IMR-90 (cell line): Measurements from ENCODE around the gene AUTS2.

ENCODE experiments used
- CEBPB ChIP-seq: IDR thresholded peaks from 2 replicates; pipeline ENCODE4 v1.6.1; 2012; ENCODE audit warnings: low read depth, low read length, improper control_type of control experiment
- CTCF ChIP-seq: conservative IDR thresholded peaks from 2 replicates; pipeline ENCODE4 v1.5.1; 2012; ENCODE audit warnings: mild to moderate bottlenecking, low read depth, low read length, improper control_type of control experiment
- FOS ChIP-seq: fragments of 150-350 bp; IDR thresholded peaks from 2 replicates; pipeline ENCODE4 v1.6.1; 2016; ENCODE audit warnings: low read depth, low read length
- MAFK ChIP-seq: IDR thresholded peaks from 2 replicates; pipeline ENCODE4 v1.6.1; 2012; ENCODE audit warnings: low read depth, low read length, improper control_type of control experiment
- MXI1 ChIP-seq: IDR thresholded peaks from 2 replicates; pipeline ENCODE4 v1.6.1; 2012; ENCODE audit warnings: low read depth, mild to moderate bottlenecking, low read length, moderate library complexity, borderline replicate concordance
- NFE2L2 ChIP-seq: fragments of 150-350 bp; IDR thresholded peaks from 2 replicates; pipeline ENCODE4 v1.6.1; 2016; ENCODE audit warnings: low read depth, mild to moderate bottlenecking, low read length
- POLR2A ChIP-seq: IDR thresholded peaks from 2 replicates; pipeline ENCODE4 v1.6.1; 2012; ENCODE audit warnings: mild to moderate bottlenecking, low read depth, low read length
- RAD21 ChIP-seq: IDR thresholded peaks from 2 replicates; pipeline ENCODE4 v1.6.1; 2012; ENCODE audit warnings: low read length, improper control_type of control experiment
- RCOR1 ChIP-seq: IDR thresholded peaks from 2 replicates; pipeline ENCODE4 v1.6.1; 2012; ENCODE audit warnings: mild to moderate bottlenecking, low read length, improper control_type of control experiment; ENCODE audit not compliant: insufficient replicate concordance
- RFX5 ChIP-seq: IDR thresholded peaks from 2 replicates; pipeline ENCODE4 v1.8.0; 2012; ENCODE audit warnings: low read depth, mild to moderate bottlenecking, low read length, moderate library complexity
- SMC3 ChIP-seq: fragments of 150-350 bp; IDR thresholded peaks from 2 replicates; pipeline ENCODE4 v1.6.1; 2016; ENCODE audit warnings: low read depth, mild to moderate bottlenecking, antibody characterized with exemption, low read length, moderate library complexity

DNA sequence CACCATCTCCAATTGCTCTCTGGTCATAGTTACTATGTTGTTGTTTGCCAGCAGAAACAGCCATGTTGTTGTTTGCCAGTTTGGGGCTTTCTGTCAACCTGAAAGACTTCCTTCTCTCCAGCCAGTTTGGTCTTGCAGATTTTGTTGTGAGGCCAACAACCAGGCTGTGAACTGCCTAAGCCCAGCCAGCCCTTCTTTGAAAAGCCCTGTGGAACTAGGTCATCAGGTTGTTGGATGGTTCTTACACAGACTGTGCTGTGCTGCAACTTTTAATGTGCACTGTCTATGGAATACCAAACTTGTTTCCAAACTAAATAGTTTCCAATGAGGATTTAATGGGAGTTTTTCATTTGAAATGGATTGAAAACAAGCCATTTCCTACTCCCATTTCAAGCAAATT is 940.9 kb downstream of the AUTS2 start:
- TF ChIP-seq CTCF: no peak
- no peak for TF ChIP-seq MXI1
- TF ChIP-seq CEBPB: no peak
- no peak for TF ChIP-seq NFE2L2
- no peak for TF ChIP-seq RCOR1
- TF ChIP-seq RFX5: no peak
- TF ChIP-seq RAD21: no peak
- TF ChIP-seq POLR2A: no peak
- no peak for TF ChIP-seq MAFK
- TF ChIP-seq FOS: no peak
- TF ChIP-seq SMC3: no peak
